Endothelial cell of umbilical vein (primary cell): Measurements from ENCODE around the gene MTG1.

Source experiments
- POLR2AphosphoS5 ChIP-seq: IDR thresholded peaks from 2 replicates; pipeline ENCODE4 v1.6.1; 2012; ENCODE audit warnings: low read depth, mild to moderate bottlenecking, control low read depth, low read length, moderate library complexity; ENCODE audit not compliant: insufficient read depth
- TF ChIP-seq, protein P1 (sequence below), 2 donors: IDR thresholded peaks; 1 replicate in 1 of 2; 2 replicates in 1 of 2; pipeline ENCODE4 v1.5.1; 2011; ENCODE audit warnings: low read length in 2 of 2, mild to moderate bottlenecking in 2 of 2, moderate library complexity in 2 of 2, control low read depth in 1 of 2, inconsistent platforms in 1 of 2, low read depth in 1 of 2; ENCODE audit not compliant: insufficient read depth in 1 of 2; ENCODE audit errors: extremely low read depth in 1 of 2

DNA sequence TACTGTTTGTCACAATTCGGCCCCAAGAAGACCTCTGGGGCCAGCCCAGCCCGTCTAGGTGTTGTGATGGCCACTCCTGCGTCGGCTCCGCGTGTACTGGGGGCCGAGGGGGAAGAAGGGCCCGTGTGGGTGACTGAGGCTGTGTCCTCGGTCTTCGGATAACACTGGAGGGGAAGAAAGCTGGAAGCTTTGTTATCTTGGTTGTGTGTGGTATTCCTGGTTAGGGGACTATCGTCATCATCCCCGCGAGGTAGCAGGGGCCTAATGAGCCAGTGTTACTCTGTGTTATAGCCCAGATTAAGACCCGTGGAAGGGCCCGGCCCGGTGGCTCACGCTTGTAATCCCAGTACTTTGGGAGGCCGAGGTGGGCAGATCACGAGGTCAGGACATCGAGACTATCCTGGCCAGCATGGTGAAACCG, 854 bp downstream of the MTG1 start:
- TF ChIP-seq, protein P1, sequence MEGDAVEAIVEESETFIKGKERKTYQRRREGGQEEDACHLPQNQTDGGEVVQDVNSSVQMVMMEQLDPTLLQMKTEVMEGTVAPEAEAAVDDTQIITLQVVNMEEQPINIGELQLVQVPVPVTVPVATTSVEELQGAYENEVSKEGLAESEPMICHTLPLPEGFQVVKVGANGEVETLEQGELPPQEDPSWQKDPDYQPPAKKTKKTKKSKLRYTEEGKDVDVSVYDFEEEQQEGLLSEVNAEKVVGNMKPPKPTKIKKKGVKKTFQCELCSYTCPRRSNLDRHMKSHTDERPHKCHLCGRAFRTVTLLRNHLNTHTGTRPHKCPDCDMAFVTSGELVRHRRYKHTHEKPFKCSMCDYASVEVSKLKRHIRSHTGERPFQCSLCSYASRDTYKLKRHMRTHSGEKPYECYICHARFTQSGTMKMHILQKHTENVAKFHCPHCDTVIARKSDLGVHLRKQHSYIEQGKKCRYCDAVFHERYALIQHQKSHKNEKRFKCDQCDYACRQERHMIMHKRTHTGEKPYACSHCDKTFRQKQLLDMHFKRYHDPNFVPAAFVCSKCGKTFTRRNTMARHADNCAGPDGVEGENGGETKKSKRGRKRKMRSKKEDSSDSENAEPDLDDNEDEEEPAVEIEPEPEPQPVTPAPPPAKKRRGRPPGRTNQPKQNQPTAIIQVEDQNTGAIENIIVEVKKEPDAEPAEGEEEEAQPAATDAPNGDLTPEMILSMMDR (IDR thresholded peaks at IDR 0.05; ENCODE audit: extremely low read depth in 1 of 2, insufficient read depth in 1 of 2, low read depth in 1 of 2, low read length in 2 of 2), result no peak
- TF ChIP-seq POLR2AphosphoS5, result no peak
